Measurements from ENCODE around the gene R3HDM1.

- TF ChIP-seq CTCF (IDR thresholded peaks at IDR 0.05): no peak
- no peak for TF ChIP-seq POLR2A (IDR thresholded peaks at IDR 0.05)
Observed at GRCh38 chr2:135635212-135635835, 104.0 kb downstream of the R3HDM1 start.
